ENCODE measurements around the gene ST6GAL1. TPM values are rescaled to one million over a fixed set of nuclear protein-coding genes. Genes with fewer than 3 reads are reported as not detected.
"Not testable (repeated sequence)": the region's sequence is repeated elsewhere in the genome, so short reads cannot be mapped to it uniquely, and the experiment has no call there.

The ST6GAL1 gene
- polyA plus RNA-seq, 1 donor, result 126 TPM

GRCh38 chr3:186992096-186992495, 61.8 kb downstream of the ST6GAL1 start:
- H3K27ac ChIP-seq (ENCODE audit: low read length); H3K9me3 ChIP-seq (ENCODE audit: control insufficient read depth, low read depth, low read length); H3K4me1 ChIP-seq (ENCODE audit: control insufficient read depth, insufficient read depth, low read length); H3K36me3 ChIP-seq (ENCODE audit: control insufficient read depth, insufficient read depth, low read length); H3K27me3 ChIP-seq (ENCODE audit: control insufficient read depth, insufficient read depth, low read length); H3K4me3 ChIP-seq (ENCODE audit: low read length); DNase-seq: not testable (repeated sequence)
- no CpG with 5 or more reads among the region's 1 CpG for whole genome bisulfite sequencing (ENCODE audit: insufficient coverage, low lambda C conversion rate)

- 86% methylated on average over 1 of the region's 7 CpGs for WGBS (ENCODE audit: insufficient coverage, low lambda C conversion rate)
- no peak overlapping the region for H3K4me3 ChIP-seq (ENCODE audit: low read length)
- H3K27ac ChIP-seq (ENCODE audit: low read length), result no peak overlapping the region
- no peak for DNase-seq
- H3K36me3 ChIP-seq (ENCODE audit: control insufficient read depth, insufficient read depth, low read length), result no peaks in the 10 kb centered on the region
- no peaks in the 10 kb centered on the region for H3K9me3 ChIP-seq (ENCODE audit: control insufficient read depth, low read depth, low read length)
- H3K4me1 ChIP-seq (ENCODE audit: control insufficient read depth, insufficient read depth, low read length), result no peaks in the 10 kb centered on the region
- no peaks in the 10 kb centered on the region for H3K27me3 ChIP-seq (ENCODE audit: control insufficient read depth, insufficient read depth, low read length)
Observed at GRCh38 chr3:186993210-186993782, 63.0 kb downstream of the ST6GAL1 start.

DNA sequence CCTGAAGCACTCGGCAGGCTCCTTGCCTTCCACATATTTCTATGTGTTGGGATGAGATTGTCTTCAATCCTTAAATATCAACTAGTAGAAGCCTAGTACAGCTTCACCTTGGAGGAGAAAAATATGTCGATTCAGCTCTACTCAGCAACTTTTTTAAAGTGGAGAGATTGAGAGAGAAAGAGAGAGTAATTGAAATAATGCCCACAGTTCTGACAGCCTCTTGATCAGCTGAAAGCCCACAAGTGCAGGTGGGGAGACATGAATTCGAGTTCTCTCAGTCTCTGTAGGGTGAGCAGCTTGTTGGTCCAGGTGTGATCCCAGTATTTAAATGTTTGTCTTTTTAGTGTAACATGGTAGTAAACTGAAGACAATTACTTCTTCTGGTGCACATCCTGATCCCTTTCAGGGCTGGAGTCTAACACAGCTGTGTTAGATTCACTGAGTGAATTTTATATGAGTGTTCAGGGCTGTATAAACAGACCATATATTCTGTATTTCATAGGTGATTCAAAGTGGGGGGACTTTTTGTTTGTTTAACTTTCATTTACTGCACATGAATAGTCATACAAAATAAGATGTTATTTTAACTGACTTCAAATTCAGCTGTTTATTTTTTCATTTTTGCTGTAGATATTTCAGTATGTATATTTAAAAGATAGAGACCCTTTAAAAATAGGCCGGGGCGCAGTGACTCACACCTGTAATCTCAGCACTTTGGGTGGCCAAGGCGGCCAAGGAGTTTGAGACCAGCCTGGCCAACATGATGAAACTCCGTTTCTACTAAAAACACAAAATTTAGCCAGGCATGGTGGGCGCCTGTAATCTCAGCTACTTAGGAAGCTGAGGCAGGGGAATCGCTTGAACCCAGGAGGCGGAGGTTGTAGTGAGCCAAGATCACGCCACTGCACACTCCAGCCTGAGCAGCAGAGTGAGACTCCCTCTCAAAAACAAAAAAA, 64.0 kb downstream of the ST6GAL1 start:
- no peak overlapping the region for H3K27ac ChIP-seq (ENCODE audit: low read length)
- H3K27me3 ChIP-seq (ENCODE audit: control insufficient read depth, insufficient read depth, low read length), result no peaks in the 10 kb centered on the region
- H3K4me1 ChIP-seq (ENCODE audit: control insufficient read depth, insufficient read depth, low read length), result no peaks in the 10 kb centered on the region
- H3K9me3 ChIP-seq (ENCODE audit: control insufficient read depth, low read depth, low read length), result no peaks in the 10 kb centered on the region
- H3K4me3 ChIP-seq (ENCODE audit: low read length), result no peak overlapping the region
- no peak for DNase-seq
- no peaks in the 10 kb centered on the region for H3K36me3 ChIP-seq (ENCODE audit: control insufficient read depth, insufficient read depth, low read length)
- 83% methylated on average over 1 of the region's 11 CpGs for WGBS (ENCODE audit: insufficient coverage, low lambda C conversion rate)

DNA sequence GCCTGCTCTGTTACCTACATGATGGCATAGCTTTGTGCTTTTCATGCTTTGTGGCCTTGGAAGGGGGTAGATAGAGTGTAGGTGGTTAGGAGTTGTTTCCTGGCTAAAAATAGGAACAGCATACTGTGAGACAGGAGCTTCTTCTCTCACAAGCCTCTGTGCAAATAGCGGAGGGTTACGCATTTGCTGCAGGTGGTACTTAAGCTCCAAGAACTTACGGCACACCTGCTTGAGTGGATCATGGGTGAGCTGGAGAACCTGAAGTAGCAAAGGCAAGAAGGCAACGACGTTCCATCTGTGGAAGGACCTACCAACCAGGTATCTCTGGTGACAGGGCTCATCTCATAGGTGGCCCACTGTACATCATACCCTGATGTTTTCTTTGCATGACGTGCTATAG, 66.0 kb downstream of the ST6GAL1 start:
- no peak overlapping the region for H3K4me3 ChIP-seq (ENCODE audit: low read length)
- no peaks in the 10 kb centered on the region for H3K9me3 ChIP-seq (ENCODE audit: control insufficient read depth, low read depth, low read length)
- no peak overlapping the region for H3K27ac ChIP-seq (ENCODE audit: low read length)
- no peaks in the 10 kb centered on the region for H3K4me1 ChIP-seq (ENCODE audit: control insufficient read depth, insufficient read depth, low read length)
- H3K27me3 ChIP-seq (ENCODE audit: control insufficient read depth, insufficient read depth, low read length), result no peaks in the 10 kb centered on the region
- no peaks in the 10 kb centered on the region for H3K36me3 ChIP-seq (ENCODE audit: control insufficient read depth, insufficient read depth, low read length)
- WGBS (ENCODE audit: insufficient coverage, low lambda C conversion rate), result no CpG with 5 or more reads among the region's 6 CpGs
- DNase-seq, result no peak

DNA sequence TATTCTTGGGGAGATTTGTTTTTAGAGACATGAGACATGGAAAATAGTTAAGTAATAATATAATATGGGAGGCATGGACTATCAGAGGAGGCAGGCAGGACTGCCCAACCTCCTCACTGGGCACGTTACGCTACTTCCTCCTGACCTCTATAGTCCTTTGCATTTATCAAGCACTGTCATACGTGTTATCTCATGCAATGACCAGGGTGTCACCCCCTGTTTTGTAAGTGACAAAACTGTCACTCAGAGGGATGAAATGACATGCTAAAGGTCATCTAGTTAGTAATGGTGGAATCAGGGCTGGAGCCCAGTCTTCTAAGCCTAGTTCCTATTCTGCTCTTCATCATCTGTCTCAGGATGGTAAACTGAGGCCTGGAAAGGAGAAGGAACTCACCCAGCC, 66.7 kb downstream of the ST6GAL1 start:
- no CpG with 5 or more reads among the region's 3 CpGs for WGBS (ENCODE audit: insufficient coverage, low lambda C conversion rate)
- DNase-seq, result no peak
- Histone ChIP-seq H3K36me3 (ENCODE audit: control insufficient read depth, insufficient read depth, low read length) (no peaks in the 10 kb centered on the region), H3K27me3 (ENCODE audit: control insufficient read depth, insufficient read depth, low read length) (no peaks in the 10 kb centered on the region), H3K27ac (ENCODE audit: low read length) (no peak overlapping the region), H3K4me3 (ENCODE audit: low read length) (no peak overlapping the region), H3K9me3 (ENCODE audit: control insufficient read depth, low read depth, low read length) (no peaks in the 10 kb centered on the region), H3K4me1 (ENCODE audit: control insufficient read depth, insufficient read depth, low read length) (no peaks in the 10 kb centered on the region)

GRCh38 chr3:186997473-186997939, 67.2 kb downstream of the ST6GAL1 start:
- no peak overlapping the region for H3K4me3 ChIP-seq (ENCODE audit: low read length)
- H3K27ac ChIP-seq (ENCODE audit: low read length), result no peak overlapping the region
- DNase-seq, result no peak
- no peaks in the 10 kb centered on the region for H3K27me3 ChIP-seq (ENCODE audit: control insufficient read depth, insufficient read depth, low read length)
- no peaks in the 10 kb centered on the region for H3K9me3 ChIP-seq (ENCODE audit: control insufficient read depth, low read depth, low read length)
- H3K36me3 ChIP-seq (ENCODE audit: control insufficient read depth, insufficient read depth, low read length), result no peaks in the 10 kb centered on the region
- 94% methylated on average over 6 of the region's 10 CpGs for WGBS (ENCODE audit: insufficient coverage, low lambda C conversion rate)
- H3K4me1 ChIP-seq (ENCODE audit: control insufficient read depth, insufficient read depth, low read length), result no peaks in the 10 kb centered on the region

- WGBS (ENCODE audit: insufficient coverage, low lambda C conversion rate), result 80% methylated on average over 2 of the region's 9 CpGs
- Histone ChIP-seq H3K27me3 (ENCODE audit: control insufficient read depth, insufficient read depth, low read length) (no peaks in the 10 kb centered on the region), H3K4me1 (ENCODE audit: control insufficient read depth, insufficient read depth, low read length) (no peaks in the 10 kb centered on the region), H3K27ac (ENCODE audit: low read length) (no peak overlapping the region), H3K36me3 (ENCODE audit: control insufficient read depth, insufficient read depth, low read length) (no peaks in the 10 kb centered on the region), H3K9me3 (ENCODE audit: control insufficient read depth, low read depth, low read length) (no peaks in the 10 kb centered on the region), H3K4me3 (ENCODE audit: low read length) (no peak overlapping the region)
- no peak for DNase-seq
Observed at GRCh38 chr3:186998937-186999368, 68.6 kb downstream of the ST6GAL1 start.

GRCh38 chr3:187000711-187001151, 70.4 kb downstream of the ST6GAL1 start:
- Histone ChIP-seq H3K4me1 (ENCODE audit: control insufficient read depth, insufficient read depth, low read length) (no peaks in the 10 kb centered on the region), H3K36me3 (ENCODE audit: control insufficient read depth, insufficient read depth, low read length) (no peaks in the 10 kb centered on the region), H3K9me3 (ENCODE audit: control insufficient read depth, low read depth, low read length) (no peaks in the 10 kb centered on the region), H3K4me3 (ENCODE audit: low read length) (no peak overlapping the region), H3K27me3 (ENCODE audit: control insufficient read depth, insufficient read depth, low read length) (no peaks in the 10 kb centered on the region), H3K27ac (ENCODE audit: low read length) (no peak overlapping the region)
- 83% methylated on average over 1 of the region's 4 CpGs for WGBS (ENCODE audit: insufficient coverage, low lambda C conversion rate)
- no peak for DNase-seq

DNA sequence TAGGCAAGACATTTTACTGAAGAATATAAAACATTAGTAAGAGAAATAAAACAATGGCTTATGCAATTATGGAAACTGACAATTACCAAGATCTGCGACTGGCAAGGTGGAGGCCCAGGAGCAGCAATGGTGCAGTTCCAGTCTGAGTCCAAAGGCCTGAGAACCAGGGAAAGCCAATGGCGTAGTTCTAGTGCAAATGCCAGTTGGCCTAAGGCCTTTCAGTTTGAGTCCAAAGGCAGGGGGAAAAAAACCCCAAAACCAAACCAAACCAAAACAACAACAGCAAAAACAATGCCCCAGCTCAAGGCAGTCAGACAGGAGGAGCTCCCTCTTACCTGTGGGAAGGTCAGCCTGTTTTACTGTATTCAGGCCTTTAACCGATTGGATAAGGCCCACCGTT, 72.6 kb downstream of the ST6GAL1 start:
- H3K27ac ChIP-seq (ENCODE audit: low read length), result no peak overlapping the region

GRCh38 chr3:187005827-187006481, 75.6 kb downstream of the ST6GAL1 start:
- Histone ChIP-seq H3K4me1 (ENCODE audit: control insufficient read depth, insufficient read depth, low read length) (no peaks in the 10 kb centered on the region), H3K4me3 (ENCODE audit: low read length) (no peak overlapping the region), H3K36me3 (ENCODE audit: control insufficient read depth, insufficient read depth, low read length) (no peaks in the 10 kb centered on the region), H3K27ac (ENCODE audit: low read length) (no peak overlapping the region), H3K9me3 (ENCODE audit: control insufficient read depth, low read depth, low read length) (no peaks in the 10 kb centered on the region), H3K27me3 (ENCODE audit: control insufficient read depth, insufficient read depth, low read length) (no peaks in the 10 kb centered on the region)
- DNase-seq, result no peak
- no CpG with 5 or more reads among the region's 3 CpGs for WGBS (ENCODE audit: insufficient coverage, low lambda C conversion rate)

More for the DNA sequence above, 72.6 kb downstream of the ST6GAL1 start:
- no CpG with 5 or more reads among the region's 4 CpGs for WGBS (ENCODE audit: insufficient coverage, low lambda C conversion rate)
- no peaks in the 10 kb centered on the region for H3K27me3 ChIP-seq (ENCODE audit: control insufficient read depth, insufficient read depth, low read length)
- no peaks in the 10 kb centered on the region for H3K36me3 ChIP-seq (ENCODE audit: control insufficient read depth, insufficient read depth, low read length)
- H3K9me3 ChIP-seq (ENCODE audit: control insufficient read depth, low read depth, low read length), result no peaks in the 10 kb centered on the region
- H3K4me1 ChIP-seq (ENCODE audit: control insufficient read depth, insufficient read depth, low read length), result no peaks in the 10 kb centered on the region
- no peak for DNase-seq
- H3K4me3 ChIP-seq (ENCODE audit: low read length), result no peak overlapping the region
